HCT116 (cell line): ENCODE results near the gene RHEBL1. TPM values are rescaled to one million over a fixed set of nuclear protein-coding genes. Genes with fewer than 3 reads are reported as not detected.

Experiments
- ATAC-seq: fragments of 200-7000 bp; cut with Tn5 transposase; 2 replicates; pipeline ENCODE4 v1.9.1; 2020; ENCODE audit warnings: mild to moderate bottlenecking, moderate library complexity
- BruUV-seq: library from RNA; stranded (reverse); fragments of 400-500 nt; replicated peaks from 2 replicates; lab custom pipeline; 2021; lab: Mats Ljungman, UMichigan
- CTCF ChIA-PET: fragments of 300-600 bp; sonication (Branson Sonifier 250); formaldehyde crosslinking; loops from one replicate; lab custom pipeline; 2021; ENCODE audit warnings: antibody characterized with exemption; lab: Charles Lee
- POLR2A ChIA-PET: fragments of 300-600, 350-600 bp; sonication (Branson Sonifier 250); formaldehyde crosslinking; loops from one replicate; lab custom pipeline; 2021; ENCODE audit warnings: antibody characterized with exemption; lab: Charles Lee
- RAD21 ChIA-PET, 2 experiments: fragments of 300-600 bp; sonication (Branson Sonifier 250); formaldehyde crosslinking; loops; one replicate each; lab custom pipeline; 2023; ENCODE audit warnings: low total read pairs in 2 of 2; ENCODE audit not compliant: uncharacterized antibody in 2 of 2, unreplicated experiment in 2 of 2, low non-redundant PET in 1 of 2; lab: Charles Lee
- DNase-seq: peaks from one replicate; pipeline ENCODE4 v3.0.0-alpha.2; 2010; ENCODE audit warnings: low read depth, low spot score
- H2AFZ ChIP-seq: fragments of 200-600 bp; shearing (Covaris generic), sonication (generic); 2 replicates; pipeline ENCODE4 v1.6.1; 2017; ENCODE audit warnings: low read depth, mixed run types, mixed read lengths, antibody characterized with exemption, low read length; ENCODE audit not compliant: poor library complexity, severe bottlenecking
- H3K27ac ChIP-seq: 2 replicates; pipeline ENCODE4 v1.5.1; 2012; ENCODE audit warnings: low read depth, low read length
- H3K27me3 ChIP-seq: fragments of 200-600 bp; sonication (generic); 2 replicates; pipeline ENCODE4 v1.6.1; 2016; ENCODE audit warnings: mixed run types, low read length, mixed read lengths; ENCODE audit not compliant: insufficient read depth
- H3K36me3 ChIP-seq, 2 experiments: fragments of 200-500 bp in 1 of 2; fragments of 200-600 bp in 1 of 2; sonication (Bioruptor generic) in 1 of 2; sonication (generic) in 1 of 2; 2 replicates each; pipeline versions ENCODE4 v1.5.1 to v1.6.1; 2014 to 2016; ENCODE audit warnings: low read length in 2 of 2, inconsistent platforms in 1 of 2, mixed read lengths in 1 of 2, mixed run types in 1 of 2; ENCODE audit not compliant: insufficient read depth in 2 of 2, control insufficient read depth in 1 of 2
- H3K4me1 ChIP-seq, 2 experiments: fragments of 200-600 bp in 1 of 2; sonication (generic) in 1 of 2; 2 replicates each; pipeline versions ENCODE4 v1.5.1 to v1.6.1; 2012 to 2017; ENCODE audit warnings: low read length in 2 of 2, inconsistent platforms in 1 of 2, mild to moderate bottlenecking in 1 of 2, mixed read lengths in 1 of 2, mixed run types in 1 of 2, moderate library complexity in 1 of 2; ENCODE audit not compliant: insufficient read depth in 2 of 2, control insufficient read depth in 1 of 2
- H3K4me2 ChIP-seq: fragments of 200-600 bp; sonication (generic); 2 replicates; pipeline ENCODE4 v1.6.1; 2017; ENCODE audit warnings: mixed run types, low read length, mixed read lengths
- H3K4me3 ChIP-seq, 2 experiments: fragments of 200-600 bp in 1 of 2; sonication (generic) in 1 of 2; replicated peaks in 1 of 2; 2 replicates each; pipeline ENCODE4 v1.5.1; 2011 to 2016; ENCODE audit warnings: low read length in 2 of 2, control low read depth in 1 of 2, low read depth in 1 of 2, mild to moderate bottlenecking in 1 of 2, mixed read lengths in 1 of 2, mixed run types in 1 of 2
- H3K79me2 ChIP-seq: fragments of 200-600 bp; sonication (generic); 2 replicates; pipeline ENCODE4 v1.6.1; 2017; ENCODE audit warnings: mild to moderate bottlenecking, mixed run types, low read length, moderate library complexity, mixed read lengths; ENCODE audit not compliant: insufficient read depth
- H3K9ac ChIP-seq: fragments of 200-600 bp; sonication (generic); 2 replicates; pipeline ENCODE4 v1.6.1; 2016; ENCODE audit warnings: low read length, mixed read lengths
- H3K9me2 ChIP-seq: fragments of 200-600 bp; sonication (generic), shearing (Covaris generic); 2 replicates; pipeline ENCODE4 v1.6.1; 2017; ENCODE audit warnings: mixed run types, mild to moderate bottlenecking, moderate library complexity; ENCODE audit not compliant: insufficient read depth
- H3K9me3 ChIP-seq, 2 experiments: fragments of 200-500 bp in 1 of 2; fragments of 200-600 bp in 1 of 2; sonication (Bioruptor generic) in 1 of 2; sonication (generic) in 1 of 2; 2 replicates each; pipeline ENCODE4 v1.6.1; 2014 to 2017; ENCODE audit warnings: low read length in 2 of 2, mixed read lengths in 2 of 2, inconsistent platforms in 1 of 2, low read depth in 1 of 2, mild to moderate bottlenecking in 1 of 2, mixed run types in 1 of 2, moderate library complexity in 1 of 2; ENCODE audit not compliant: control insufficient read depth in 1 of 2, insufficient read depth in 1 of 2
- H4K20me1 ChIP-seq: fragments of 200-600 bp; sonication (generic), shearing (Covaris generic); 2 replicates; pipeline ENCODE4 v1.6.1; 2017; ENCODE audit warnings: mixed run types, mild to moderate bottlenecking, moderate library complexity; ENCODE audit not compliant: insufficient read depth
- ATF3 ChIP-seq: IDR thresholded peaks from 2 replicates; pipeline ENCODE4 v1.6.1; 2012
- CEBPB ChIP-seq: IDR thresholded peaks from 2 replicates; pipeline ENCODE4 v1.6.1; 2012; ENCODE audit warnings: low read depth
- CTCF ChIP-seq, 3 experiments: fragments of 200-600 bp in 1 of 3; sonication (generic) in 1 of 3; IDR thresholded peaks in 2 of 3; conservative IDR thresholded peaks in 1 of 3; 2 replicates each; pipeline ENCODE4 v1.5.1; 2012 to 2017; ENCODE audit warnings: low read depth in 2 of 3, low read length in 2 of 3, antibody characterized with exemption in 1 of 3, borderline replicate concordance in 1 of 3, control low read depth in 1 of 3, mild to moderate bottlenecking in 1 of 3, mixed read lengths in 1 of 3, mixed run types in 1 of 3, moderate library complexity in 1 of 3; ENCODE audit not compliant: insufficient read depth in 1 of 3
- ELF1 ChIP-seq: IDR thresholded peaks from 2 replicates; pipeline ENCODE4 v1.6.1; 2012; ENCODE audit warnings: low read depth, borderline replicate concordance
- EZH2 ChIP-seq: fragments of 200-600 bp; sonication (generic); IDR thresholded peaks from 2 replicates; pipeline ENCODE4 v1.6.1; 2017; ENCODE audit warnings: antibody characterized with exemption, mixed run types
- EZH2phosphoT487 ChIP-seq: fragments of 200-600 bp; IDR thresholded peaks from 2 replicates; pipeline ENCODE4 v1.6.1; 2018; ENCODE audit warnings: antibody characterized with exemption, borderline replicate concordance
- FOSL1 ChIP-seq: IDR thresholded peaks from 2 replicates; pipeline ENCODE4 v1.6.1; 2012; ENCODE audit warnings: low read depth
- JUND ChIP-seq: IDR thresholded peaks from 2 replicates; pipeline ENCODE4 v1.6.1; 2012
- POLR2A ChIP-seq: IDR thresholded peaks from 2 replicates; pipeline ENCODE4 v1.7.0; 2011; ENCODE audit warnings: borderline replicate concordance; ENCODE audit not compliant: insufficient read depth, insufficient read length; ENCODE audit errors: extremely low read depth
- RAD21 ChIP-seq: IDR thresholded peaks from 2 replicates; pipeline ENCODE4 v1.6.1; 2012; ENCODE audit warnings: low read depth, mild to moderate bottlenecking
- SP1 ChIP-seq: IDR thresholded peaks from 2 replicates; pipeline ENCODE4 v1.6.1; 2012; ENCODE audit warnings: low read depth
- SRF ChIP-seq: IDR thresholded peaks from 2 replicates; pipeline ENCODE4 v1.6.1; 2012; ENCODE audit warnings: low read depth
- TCF7L2 ChIP-seq: IDR thresholded peaks from 2 replicates; pipeline ENCODE4 v1.7.0; 2011; ENCODE audit warnings: borderline replicate concordance, inconsistent platforms; ENCODE audit not compliant: insufficient read depth, insufficient read length; ENCODE audit errors: extremely low read depth
- YY1 ChIP-seq: IDR thresholded peaks from 2 replicates; pipeline ENCODE4 v1.6.1; 2011; ENCODE audit warnings: low read length, low read depth, moderate library complexity, mild to moderate bottlenecking; ENCODE audit not compliant: insufficient replicate concordance; ENCODE audit errors: extremely low read depth
- ZNF274 ChIP-seq: fragments of 200-500 bp; sonication (Bioruptor generic); IDR thresholded peaks from 2 replicates; pipeline ENCODE4 v1.6.1; 2014; ENCODE audit warnings: mild to moderate bottlenecking, low read depth, low read length, inconsistent platforms
- intact Hi-C: fragments of 100-400 bp; cut with micrococcal nuclease; formaldehyde crosslinking; loops from 2 replicates; pipeline ENCODE4 v1.10.0; 2022
- total RNA-seq: library from RNA; stranded (reverse); gene quantifications from one replicate; pipeline ENCODE4 v1.2.1, GENCODE V29; 2021; ENCODE audit not compliant: unreplicated experiment

Gene RHEBL1
- total RNA-seq, 1 experiment from 2014 or later: 2.8 TPM

GRCh38 chr12:49044660-49045059 is 25.1 kb downstream of the RHEBL1 start:
- H3K27me3 ChIP-seq: no peaks in the 10 kb centered on the region
- H3K9me2 ChIP-seq: no peaks in the 10 kb centered on the region
- H3K9ac ChIP-seq: no peak overlapping the region
- RAD21 ChIA-PET: no interaction called here
- H2AFZ ChIP-seq: no peak overlapping the region
- H3K9me3 ChIP-seq: no peaks in the 10 kb centered on the region
- DNase-seq: no peak
- H3K4me2 ChIP-seq: no peak overlapping the region
- no peak for TF ChIP-seq ZNF274
- no peak for TF ChIP-seq POLR2A
- TF ChIP-seq YY1: no peak
- no peak for TF ChIP-seq TCF7L2
- no peak for TF ChIP-seq CEBPB
- TF ChIP-seq SRF: no peak
- TF ChIP-seq JUND: no peak
- TF ChIP-seq SP1: no peak
- TF ChIP-seq EZH2phosphoT487: no peak
- no peak for TF ChIP-seq ELF1
- no peak for TF ChIP-seq RAD21
- no peak for TF ChIP-seq FOSL1
- no peak for TF ChIP-seq EZH2
- TF ChIP-seq CTCF (IDR thresholded peaks at IDR 0.05 in 2 of 3, conservative IDR thresholded peaks at IDR 0.05 in 1 of 3; ENCODE audit: borderline replicate concordance in 1 of 3, insufficient read depth in 1 of 3, low read depth in 2 of 3, low read length in 2 of 3): no peak
- no peak for TF ChIP-seq ATF3
- TF ChIP-seq, all 23 proteins: peak for 0
- intact Hi-C loops: no loop called here
- no peak for ATAC-seq
- H3K79me2 ChIP-seq: peaks cover 4% of the 10 kb centered on the region; the same call in 1 of the 2 replicates
- no peak overlapping the region for H3K27ac ChIP-seq
- H3K36me3 ChIP-seq: peaks cover 62 to 74% of the 10 kb centered on the region in 2 experiments; a peak in 3 of 4 replicates
- no peaks in the 10 kb centered on the region for H4K20me1 ChIP-seq
- ChIA-PET POLR2A (no interaction called here), CTCF (interaction anchor here (1.1 to 2.1 kb wide), 3 partner anchors 11 to 25 kb away, joined by 3 to 16 read pairs (median 4); no protein-coding TSS in a partner anchor)
- H3K4me1 ChIP-seq: no peaks in the 10 kb centered on the region
- H3K4me3 ChIP-seq: no peak overlapping the region
- BruUV-seq: no TSS peak
